GM18507 (cell line): ENCODE measurements around the gene HIPK3.
A peak's percentile ranks its signal among the peaks of the same experiment; 100 is the strongest.
"Not testable (repeated sequence)": the region's sequence is repeated elsewhere in the genome, so short reads cannot be mapped to it uniquely, and the experiment has no call there.

Experiments
- DNase-seq: peaks from one replicate; pipeline ENCODE4 v3.0.0; 2011; ENCODE audit warnings: low read depth; ENCODE audit not compliant: insufficient read length; ENCODE audit errors: extremely low spot score
- FAIRE-seq: peaks from 2 replicates; lab custom pipeline; 2011; peaks lifted over from hg19 to GRCh38; lab: Jason Lieb, UNC

The HIPK3 gene

DNA sequence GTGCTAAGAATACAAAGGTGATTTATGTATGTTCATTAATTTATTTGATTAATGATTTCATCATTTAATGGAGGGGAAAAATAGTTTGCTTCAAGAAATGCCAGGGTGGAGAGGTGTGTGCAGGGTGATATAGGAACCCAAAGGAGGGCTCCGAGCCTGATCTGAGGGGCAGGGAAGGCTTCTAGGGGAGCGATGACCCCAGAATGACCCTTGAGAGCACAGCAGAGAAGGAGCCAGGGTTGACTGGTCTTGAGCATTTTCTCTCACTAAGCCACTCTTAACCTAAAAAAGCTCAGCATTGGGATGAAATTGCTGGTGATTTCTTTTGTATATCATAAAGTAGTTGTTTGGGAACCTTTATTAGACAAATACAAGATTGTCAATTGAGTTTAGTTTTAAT lies 35.1 kb downstream of the HIPK3 start:
- FAIRE-seq (no peak), DNase-seq (no peak)

- no peak for FAIRE-seq
- DNase-seq, result no peak
These were observed 37.0 kb downstream of the HIPK3 start for GRCh38 chr11:33294224-33294623.

- DNase-seq, result no peak
- no peak for FAIRE-seq
These were observed 37.6 kb downstream of the HIPK3 start for GRCh38 chr11:33294797-33295196.

- FAIRE-seq (no peak), DNase-seq (no peak)
These were observed 39.5 kb downstream of the HIPK3 start for GRCh38 chr11:33296695-33297094.

DNA sequence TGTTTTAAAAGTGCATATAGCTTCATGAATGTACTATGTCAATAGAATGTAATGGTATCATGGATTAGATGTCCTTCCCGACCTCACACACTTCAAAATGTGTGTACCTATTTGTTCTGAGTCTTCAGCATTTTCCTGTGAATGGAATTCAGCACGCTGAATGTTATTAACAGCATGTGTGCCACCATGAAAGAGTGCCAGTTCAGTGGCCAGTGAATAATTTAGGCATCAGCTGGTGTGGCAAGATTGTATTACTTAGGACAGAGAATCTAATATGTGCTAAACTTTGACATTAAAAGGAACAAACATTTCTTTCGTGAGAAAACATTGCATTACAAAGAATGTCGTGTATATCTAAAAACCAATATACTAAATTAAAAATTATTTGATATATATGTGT lies 46.4 kb downstream of the HIPK3 start:
- DNase-seq, result no peak

DNA sequence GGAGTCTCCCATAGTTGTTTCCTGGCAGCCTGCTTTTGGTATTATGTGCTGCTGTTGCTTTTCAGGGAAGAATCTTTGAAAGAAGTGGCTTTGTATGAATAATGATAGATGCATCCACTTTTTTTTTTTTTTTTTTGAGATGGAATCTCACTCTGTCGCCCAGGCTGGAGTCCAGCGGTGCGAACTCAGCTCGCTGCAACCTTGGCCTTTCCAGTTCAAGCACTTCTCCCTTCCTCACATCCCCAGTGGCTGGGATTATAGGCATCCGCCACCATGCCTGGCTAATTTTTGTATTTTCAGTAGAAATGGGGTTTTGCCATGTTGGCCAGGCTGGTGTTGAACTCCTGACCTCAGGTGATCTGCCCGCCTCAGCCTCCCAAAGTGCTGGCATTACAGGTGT lies 49.6 kb downstream of the HIPK3 start:
- not testable (repeated sequence) for FAIRE-seq, DNase-seq

More for the DNA sequence above, 46.4 kb downstream of the HIPK3 start:
- no peak for FAIRE-seq

- DNase-seq (no peak), FAIRE-seq (no peak)
These were observed 50.8 kb downstream of the HIPK3 start for GRCh38 chr11:33307984-33308383.

DNA sequence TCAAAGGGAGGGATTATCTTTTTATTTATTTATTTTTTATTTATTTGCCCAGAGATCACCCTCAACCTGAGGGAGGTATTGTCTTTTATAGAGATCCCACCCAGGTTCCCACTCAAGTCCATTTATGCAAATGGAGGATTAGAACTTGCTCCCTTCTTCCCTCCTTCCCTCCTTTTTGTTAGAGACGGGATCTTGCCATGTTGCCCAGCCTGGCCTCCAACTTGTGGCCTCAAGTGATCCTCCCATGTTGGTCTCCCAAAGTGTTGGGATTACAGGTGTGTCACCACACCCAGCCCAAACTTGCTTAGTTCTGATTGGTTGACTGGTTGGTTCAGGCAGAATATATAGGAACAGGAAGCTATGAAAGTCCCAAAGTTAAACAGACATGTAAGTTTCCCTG lies 51.9 kb downstream of the HIPK3 start:
- DNase-seq, result no peak
- no peak for FAIRE-seq

GRCh38 chr11:33310720-33311500 lies 53.7 kb downstream of the HIPK3 start:
- DNase-seq, result no peak
- FAIRE-seq, result no peak

DNA sequence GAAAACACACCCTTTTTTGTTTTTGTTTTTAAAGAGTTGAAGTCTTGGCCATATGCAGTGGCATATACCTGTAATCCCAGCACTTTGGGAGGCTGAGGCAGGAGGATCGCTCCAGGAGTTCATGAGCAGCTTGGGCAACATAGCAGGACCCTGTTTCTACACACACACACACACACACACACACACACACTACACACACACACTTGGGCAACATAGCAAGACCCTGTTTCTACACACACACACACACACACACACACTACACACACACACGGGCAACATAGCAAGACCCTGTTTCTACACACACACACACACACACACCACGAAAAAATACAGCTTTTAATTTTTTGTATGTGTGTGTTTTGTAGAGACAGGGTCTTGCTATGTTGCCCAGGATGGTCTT lies 54.5 kb downstream of the HIPK3 start:
- DNase-seq, result no peak
- FAIRE-seq, result no peak

GRCh38 chr11:33315822-33316221 lies 58.6 kb downstream of the HIPK3 start:
- DNase-seq, result no peak
- FAIRE-seq, result no peak

DNA sequence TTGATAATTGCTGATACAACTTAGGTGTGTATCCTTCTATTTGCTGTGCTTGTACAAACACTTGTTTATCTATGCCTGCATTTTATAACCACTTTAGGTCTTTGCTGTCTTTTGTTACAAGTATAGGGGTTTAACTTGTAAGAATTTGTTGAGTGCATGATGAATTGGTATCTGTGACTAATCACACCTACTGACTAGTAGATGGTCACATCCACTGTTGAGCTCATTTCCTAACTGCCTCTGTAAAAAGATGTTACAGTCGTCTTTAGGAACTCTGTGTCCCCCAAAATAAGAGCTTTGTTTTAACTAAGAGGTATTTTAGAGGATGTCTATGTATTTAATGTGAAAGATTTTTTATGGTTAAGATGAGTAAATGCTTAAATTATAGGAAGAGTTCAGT lies 60.5 kb downstream of the HIPK3 start:
- FAIRE-seq (no peak), DNase-seq (no peak)

DNA sequence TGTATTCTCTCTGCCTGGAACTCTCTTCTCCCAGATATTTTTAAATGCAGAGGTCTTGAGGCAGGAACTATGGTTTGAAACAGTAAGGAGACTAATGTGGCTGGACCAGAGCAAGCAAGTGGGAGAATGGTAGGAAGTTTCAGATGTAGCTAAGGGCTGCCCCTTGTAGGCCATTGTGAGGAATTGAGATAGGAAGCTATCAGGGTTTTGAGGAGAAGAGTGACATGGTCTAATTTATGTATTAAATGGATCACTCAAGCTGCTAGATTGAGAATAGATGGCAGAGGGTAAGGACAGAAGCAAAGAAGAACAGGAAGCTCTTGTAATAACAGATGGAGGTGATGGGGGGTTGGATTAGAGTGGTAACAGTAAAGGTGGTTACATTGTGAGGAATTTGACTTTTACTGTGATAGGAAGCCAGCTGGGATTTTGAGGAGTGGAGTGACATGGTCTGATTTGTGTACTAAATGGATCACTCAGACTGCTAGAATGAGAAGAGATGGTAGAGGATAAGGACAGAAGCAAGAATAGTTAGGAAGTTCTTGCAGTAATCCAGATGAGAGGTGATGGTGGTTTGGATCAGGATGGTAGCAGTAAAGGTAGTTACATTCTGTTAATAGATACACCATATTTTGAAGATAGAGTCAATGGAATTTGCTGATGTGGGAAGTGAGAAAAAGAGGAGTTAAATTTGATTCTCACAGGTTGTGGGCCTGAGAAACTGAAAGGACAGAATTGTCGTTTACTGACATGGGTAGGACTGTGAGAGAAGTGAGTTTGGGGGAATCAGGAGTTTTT lies 63.0 kb downstream of the HIPK3 start:
- FAIRE-seq, result peak; percentile 52

DNA sequence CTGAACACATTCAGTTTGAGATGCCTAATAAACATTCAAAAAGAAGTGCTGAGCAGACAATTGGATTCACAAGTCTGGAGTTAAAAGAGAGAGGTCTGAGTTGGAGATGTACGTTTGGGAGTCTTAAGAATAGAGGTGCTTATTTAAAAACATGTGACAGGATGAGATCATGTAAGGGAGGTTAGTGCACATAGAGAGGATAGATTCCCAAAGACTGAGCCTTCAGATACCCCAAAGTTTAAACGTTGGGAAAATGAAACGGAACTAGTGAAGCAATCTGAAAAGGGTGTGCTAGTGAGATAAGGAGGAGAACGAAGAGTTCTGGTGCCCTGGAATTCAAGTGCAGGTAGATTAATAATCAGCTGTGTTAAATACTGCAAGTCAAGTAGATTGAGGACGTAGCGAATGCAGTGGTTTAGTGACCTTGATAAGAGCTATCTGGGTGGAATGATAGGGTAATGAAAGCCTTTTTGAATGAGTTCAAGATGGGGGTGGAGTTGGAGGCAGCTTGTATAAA lies 63.7 kb downstream of the HIPK3 start:
- DNase-seq, result no peak
- FAIRE-seq, result no peak

More for the DNA sequence above, 63.0 kb downstream of the HIPK3 start:
- no peak for DNase-seq

- DNase-seq (no peak), FAIRE-seq (no peak)
These were observed 64.2 kb downstream of the HIPK3 start for GRCh38 chr11:33321422-33321821.

DNA sequence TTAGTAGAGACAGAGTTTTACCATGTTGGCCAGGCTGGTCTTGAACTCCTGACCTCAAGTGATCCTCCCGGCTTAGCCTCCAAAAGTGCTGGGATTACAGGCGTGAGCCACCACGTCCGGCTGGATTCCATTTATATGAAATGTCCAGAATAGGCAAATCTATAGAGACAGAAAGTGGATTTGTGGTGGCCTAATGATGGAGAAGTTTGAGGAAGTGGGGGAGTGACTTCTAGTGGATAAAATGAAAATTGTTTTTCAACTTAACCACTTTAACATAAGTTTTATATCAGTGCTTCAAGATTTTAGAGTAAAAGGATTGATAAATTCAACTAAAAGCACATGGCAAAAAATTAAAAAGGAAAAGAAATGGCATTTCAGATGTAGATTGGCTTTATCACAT lies 66.2 kb downstream of the HIPK3 start:
- FAIRE-seq (no peak), DNase-seq (no peak)

GRCh38 chr11:33324302-33324985 lies 67.3 kb downstream of the HIPK3 start:
- no peak for FAIRE-seq

DNA sequence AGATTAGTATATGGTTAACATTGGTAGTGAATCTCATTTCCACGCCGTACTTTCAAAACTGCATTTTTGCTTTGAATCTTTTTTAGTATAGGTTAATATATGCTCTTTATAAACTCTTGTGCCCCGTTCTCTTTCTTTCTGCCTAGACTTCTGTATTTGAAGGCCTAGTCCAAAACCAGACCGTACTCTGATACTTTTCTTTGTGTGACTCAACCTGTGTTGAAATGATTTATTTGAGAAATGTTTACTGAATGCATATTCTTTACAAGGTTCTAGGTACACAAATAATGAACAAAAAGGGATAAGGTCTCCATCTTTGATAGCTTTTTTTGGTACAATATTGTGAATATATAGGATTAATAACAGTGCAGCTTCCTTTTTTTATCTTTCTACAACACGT lies 68.3 kb downstream of the HIPK3 start:
- FAIRE-seq, result no peak
- no peak for DNase-seq

More at GRCh38 chr11:33324302-33324985, 67.3 kb downstream of the HIPK3 start:
- DNase-seq, result no peak

GRCh38 chr11:33329705-33330329 lies 72.6 kb downstream of the HIPK3 start:
- DNase-seq, result no peak
- peak; percentile 76 for FAIRE-seq

DNA sequence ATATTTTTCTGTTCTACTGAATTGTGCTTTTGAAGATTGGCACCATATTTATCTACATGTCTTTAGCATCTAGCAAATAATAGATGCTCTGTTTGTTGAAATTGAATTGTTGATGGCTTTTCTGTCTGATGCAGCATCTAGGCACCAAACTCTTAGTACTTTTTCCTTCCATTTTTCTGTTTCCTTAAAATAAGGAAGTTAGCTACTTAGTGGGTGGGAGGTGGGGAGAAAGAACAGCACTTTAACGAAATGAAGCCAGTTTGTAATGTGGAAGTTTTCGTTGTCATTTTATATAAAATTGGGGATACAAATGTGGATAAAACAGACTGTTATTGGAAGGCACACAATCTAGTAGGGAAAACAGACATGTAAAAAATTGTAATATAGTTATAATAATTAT lies 76.6 kb downstream of the HIPK3 start:
- no peak for DNase-seq
- FAIRE-seq, result no peak
